HFF-Myc (cell line): ENCODE results near the gene DRAM2.

Experiments used
- DNase-seq: peaks from one replicate; pipeline ENCODE4 v3.0.0-alpha.2; 2011; ENCODE audit warnings: low read depth; ENCODE audit errors: extremely low read depth
- H3K4me3 ChIP-seq: replicated peaks from 2 replicates; pipeline ENCODE4 v1.5.1; 2011; ENCODE audit warnings: low read depth, mild to moderate bottlenecking, control low read depth, low read length
- TF ChIP-seq, protein P1 (sequence below): IDR thresholded peaks from 2 replicates; pipeline ENCODE4 v1.5.1; 2012; ENCODE audit warnings: mild to moderate bottlenecking, low read depth, low read length, control low read depth; ENCODE audit errors: missing control alignments

DRAM2 gene

DNA sequence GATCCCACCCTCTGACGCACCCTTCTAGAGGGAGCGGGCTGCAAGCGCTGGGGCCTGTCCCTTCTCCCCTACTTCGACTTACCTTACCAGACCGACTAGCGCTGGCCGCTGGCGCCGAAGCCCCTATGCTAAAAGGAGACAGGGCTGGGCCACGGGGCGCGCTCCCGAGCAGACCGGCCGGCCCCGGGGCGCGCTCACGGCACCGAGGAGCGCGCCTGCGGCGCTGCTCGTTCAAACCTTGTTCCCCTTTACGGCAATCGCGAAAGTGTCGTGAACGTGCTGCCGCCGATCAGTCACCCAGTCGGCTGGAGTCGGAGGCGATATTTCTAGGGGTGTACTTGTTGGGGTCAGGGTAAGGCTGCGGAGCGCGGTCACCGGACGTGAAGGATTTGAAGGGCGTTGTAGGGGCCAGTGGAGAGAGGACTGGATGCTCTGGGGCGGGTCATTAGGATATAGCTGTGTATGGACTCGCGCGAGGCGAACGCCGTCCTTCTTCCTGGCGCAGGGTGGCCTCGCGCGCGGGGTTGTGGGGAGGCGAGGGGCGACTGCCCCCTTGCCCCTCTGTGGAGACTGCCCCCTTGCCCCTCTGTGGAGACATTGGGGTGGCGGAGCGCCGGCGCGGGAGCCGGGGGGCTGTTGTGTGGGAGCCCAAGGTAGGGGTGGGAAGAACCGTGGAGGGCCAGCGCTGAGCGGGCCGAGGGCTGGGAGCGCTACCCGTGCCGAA lies at the start of gene DRAM2, which contains the start of gene CEPT1:
DRAM2 (minus strand) TSS at position 138 of the 724 bp plus-strand sequence. CDS start 8,539 bp downstream, outside the sequence.
CEPT1 (plus strand) TSS at position 268 of the 724 bp plus-strand sequence. CDS start 7,492 bp downstream, outside the sequence.
- TF ChIP-seq, protein P1, sequence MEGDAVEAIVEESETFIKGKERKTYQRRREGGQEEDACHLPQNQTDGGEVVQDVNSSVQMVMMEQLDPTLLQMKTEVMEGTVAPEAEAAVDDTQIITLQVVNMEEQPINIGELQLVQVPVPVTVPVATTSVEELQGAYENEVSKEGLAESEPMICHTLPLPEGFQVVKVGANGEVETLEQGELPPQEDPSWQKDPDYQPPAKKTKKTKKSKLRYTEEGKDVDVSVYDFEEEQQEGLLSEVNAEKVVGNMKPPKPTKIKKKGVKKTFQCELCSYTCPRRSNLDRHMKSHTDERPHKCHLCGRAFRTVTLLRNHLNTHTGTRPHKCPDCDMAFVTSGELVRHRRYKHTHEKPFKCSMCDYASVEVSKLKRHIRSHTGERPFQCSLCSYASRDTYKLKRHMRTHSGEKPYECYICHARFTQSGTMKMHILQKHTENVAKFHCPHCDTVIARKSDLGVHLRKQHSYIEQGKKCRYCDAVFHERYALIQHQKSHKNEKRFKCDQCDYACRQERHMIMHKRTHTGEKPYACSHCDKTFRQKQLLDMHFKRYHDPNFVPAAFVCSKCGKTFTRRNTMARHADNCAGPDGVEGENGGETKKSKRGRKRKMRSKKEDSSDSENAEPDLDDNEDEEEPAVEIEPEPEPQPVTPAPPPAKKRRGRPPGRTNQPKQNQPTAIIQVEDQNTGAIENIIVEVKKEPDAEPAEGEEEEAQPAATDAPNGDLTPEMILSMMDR = no peak
- peak within 1 kb of the TSS; percentile 95 for H3K4me3 ChIP-seq
- peak; percentile 83 for DNase-seq

DNA sequence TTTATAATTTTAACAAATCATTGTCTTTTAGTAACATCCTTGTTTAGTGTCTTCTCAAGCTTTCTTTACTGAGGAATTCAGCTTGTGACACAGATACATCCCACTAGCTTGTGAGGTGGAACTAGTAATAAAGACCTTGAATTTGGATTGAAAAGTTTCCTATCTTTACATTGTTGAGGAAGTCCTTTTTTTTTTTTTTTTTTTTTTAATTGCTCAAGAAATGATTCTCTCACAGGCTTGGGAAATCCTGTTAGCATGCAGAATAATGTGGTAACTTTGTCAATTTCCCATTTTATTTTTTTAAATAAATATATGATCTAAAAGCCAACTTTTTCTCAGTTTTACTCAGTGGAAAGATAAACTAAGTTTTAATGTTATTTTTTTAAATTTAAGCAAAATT lies 44.8 kb upstream of the DRAM2 start:
- H3K4me3 ChIP-seq = no peak overlapping the region
- no peak for DNase-seq
- TF ChIP-seq, protein P1 = no peak

DNA sequence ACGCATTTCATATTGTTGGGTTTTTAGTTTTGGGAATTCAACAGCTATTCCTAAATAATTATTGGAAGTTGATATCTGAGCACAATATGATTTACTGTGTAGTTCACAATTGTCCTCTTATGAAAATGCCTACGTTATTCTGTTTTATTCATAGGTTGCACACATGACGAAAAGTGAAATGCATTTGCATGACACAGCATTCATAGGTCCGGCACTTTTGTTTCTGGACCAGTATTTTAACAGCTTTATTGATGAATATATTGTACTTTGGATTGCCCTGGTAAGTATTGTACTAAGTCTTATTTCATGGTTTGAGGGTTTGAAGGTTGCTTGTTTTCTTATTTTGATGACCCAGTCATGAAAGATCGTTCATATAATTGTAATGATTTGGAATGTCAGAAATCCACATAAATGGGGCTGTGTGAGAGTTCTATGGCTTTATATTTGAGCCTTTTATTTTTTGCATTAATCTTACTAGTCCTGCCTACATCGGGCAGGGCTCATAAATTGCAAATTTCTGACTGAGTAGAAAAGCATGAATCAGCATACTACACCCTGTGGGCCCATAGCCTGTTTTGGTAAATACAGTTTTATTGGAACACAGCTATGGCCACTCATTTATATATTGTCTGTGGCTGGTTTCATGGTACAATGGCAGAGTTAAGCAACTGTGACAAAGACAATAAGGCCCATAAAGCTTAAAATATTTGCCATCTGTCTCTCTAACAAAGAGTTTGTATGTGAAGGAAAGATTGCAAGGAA lies 43.6 kb upstream of the DRAM2 start:
- H3K4me3 ChIP-seq = no peak overlapping the region
- no peak for DNase-seq
- TF ChIP-seq, protein P1 = no peak

DNA sequence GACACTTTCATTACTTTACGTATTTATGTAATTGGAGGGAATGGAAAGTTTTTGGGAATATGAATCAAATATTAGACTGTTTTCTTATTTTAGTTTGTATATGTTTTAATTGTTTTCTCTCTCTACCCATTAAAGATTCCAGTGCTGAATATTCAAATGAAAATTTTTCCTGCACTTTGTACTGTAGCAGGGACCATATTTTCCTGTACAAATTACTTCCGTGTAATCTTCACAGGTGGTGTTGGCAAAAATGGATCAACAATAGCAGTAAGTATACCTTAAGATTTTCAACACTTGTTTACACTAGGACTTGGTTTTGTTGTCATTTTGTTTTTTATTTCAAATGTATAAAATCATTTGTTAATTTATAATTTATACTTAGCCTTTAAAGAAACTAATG lies 42.2 kb upstream of the DRAM2 start:
- H3K4me3 ChIP-seq = no peak overlapping the region
- TF ChIP-seq, protein P1 = no peak
- DNase-seq = no peak

DNA sequence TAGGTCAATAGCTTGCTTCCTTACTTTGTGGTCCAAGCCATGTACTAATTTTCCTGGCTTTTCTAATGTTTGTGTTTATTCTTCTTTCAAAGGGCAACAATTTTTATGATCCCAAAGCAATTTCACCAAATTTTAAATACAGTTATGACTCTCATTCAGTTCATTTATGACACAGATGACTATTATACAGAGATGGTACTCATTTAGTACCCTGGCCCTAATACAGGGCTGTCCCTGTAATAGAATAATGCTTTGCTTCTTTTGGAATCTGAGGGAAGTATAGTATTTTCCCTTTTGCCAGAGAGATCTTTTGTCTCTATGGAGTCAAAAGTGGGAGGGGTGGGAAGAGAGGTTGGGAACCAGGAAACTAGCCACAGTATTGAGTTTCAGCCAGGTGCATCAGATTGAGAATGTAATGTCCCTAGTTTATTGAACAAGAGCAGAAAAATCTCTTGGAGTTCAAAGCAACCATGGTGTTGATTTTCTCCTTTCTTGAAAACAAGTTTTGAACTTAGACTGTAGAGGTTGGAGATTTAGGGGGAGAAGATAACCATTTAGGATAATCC lies 40.2 kb upstream of the DRAM2 start:
- TF ChIP-seq, protein P1 = no peak
- DNase-seq = no peak
- H3K4me3 ChIP-seq = no peak overlapping the region

DNA sequence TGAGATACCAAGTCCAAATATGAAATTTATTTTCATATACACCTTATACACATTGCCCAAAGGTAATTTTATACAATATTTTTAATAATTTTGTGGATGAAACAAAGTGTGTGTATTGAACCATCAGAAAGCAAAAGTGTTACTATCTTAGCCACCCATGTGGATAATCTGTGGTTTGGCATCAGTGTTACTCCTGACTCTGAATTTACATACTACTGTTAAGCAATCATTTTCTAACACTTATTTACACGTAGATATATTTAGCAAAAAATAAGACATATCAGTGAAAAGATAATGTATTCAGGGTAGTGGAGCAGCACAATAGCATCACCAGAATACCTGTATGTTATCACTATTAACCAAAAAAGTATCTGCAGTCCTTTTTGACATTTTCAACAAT lies 36.8 kb upstream of the DRAM2 start:
- TF ChIP-seq, protein P1 = no peak
- no peak overlapping the region for H3K4me3 ChIP-seq
- no peak for DNase-seq
